ENCODE results near the gene HEXIM1.

DNA sequence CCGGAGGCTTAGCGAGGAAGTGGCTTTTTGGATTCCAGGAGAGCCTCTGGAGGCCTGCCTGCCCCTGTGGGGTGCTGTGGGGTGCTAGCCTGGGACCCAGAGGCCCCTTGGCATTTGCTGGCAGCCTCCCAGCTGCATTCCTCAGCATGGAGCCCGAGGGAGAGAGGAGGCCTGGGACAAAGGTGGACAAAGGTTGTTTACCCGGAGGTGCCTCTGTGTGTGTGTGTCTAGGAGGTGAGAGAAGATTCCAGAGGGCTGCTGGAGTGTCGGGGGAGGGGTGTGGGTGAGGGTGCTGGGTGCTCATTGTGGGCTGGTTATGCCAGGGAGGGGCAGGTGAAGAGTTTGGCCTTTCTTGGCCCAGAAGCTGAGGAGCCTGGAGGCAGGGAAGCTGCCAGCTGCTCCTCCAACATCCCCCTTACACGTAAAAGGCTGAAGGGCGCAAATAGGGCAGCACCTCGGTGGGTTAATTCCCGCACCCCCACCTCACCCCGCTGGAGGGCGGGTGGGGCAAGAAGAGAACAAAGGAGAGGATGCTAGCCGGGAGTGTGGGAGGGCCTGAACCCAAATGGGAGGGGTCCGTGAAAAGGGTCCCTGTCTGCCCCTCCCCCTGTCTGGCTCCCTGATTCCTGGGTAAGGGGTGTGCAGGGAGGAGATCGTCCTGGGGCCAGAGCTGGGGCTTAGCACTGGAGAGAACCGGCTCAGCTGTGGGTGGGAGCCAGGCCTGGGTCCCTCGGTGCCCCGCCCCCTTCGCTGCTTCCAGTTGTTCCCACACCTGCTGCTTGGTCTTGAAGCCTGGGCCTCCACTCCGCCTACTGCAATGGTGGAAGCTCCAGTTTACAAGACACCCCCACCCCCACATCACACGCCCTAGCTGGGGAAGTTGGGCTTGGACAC, 23.3 kb downstream of the HEXIM1 start:
- TF ChIP-seq GATA3 (IDR thresholded peaks at IDR 0.05; ENCODE audit: low read depth, low read length), result no peak
- no peak for TF ChIP-seq GATA2 (IDR thresholded peaks at IDR 0.05; ENCODE audit: low read depth, low read length)
